GM12878 (cell line): Measurements from ENCODE around the gene KRTAP19-2. TPM values are rescaled to one million over a fixed set of nuclear protein-coding genes. Genes with fewer than 3 reads are reported as not detected.

Experiments used
- ATAC-seq: fragments of 200-7000 bp; cut with Tn5 transposase; 3 replicates; pipeline ENCODE4 v1.9.1; 2020; ENCODE audit warnings: mild to moderate bottlenecking, moderate library complexity
- BruUV-seq: library from RNA; stranded (reverse); fragments of 400-500 nt; replicated peaks from 2 replicates; lab custom pipeline; 2021; lab: Mats Ljungman, UMichigan
- CTCF ChIA-PET: fragments of 300-600 bp; sonication (Branson Sonifier 250); formaldehyde crosslinking; extraction: SDS; loops from one replicate; lab custom pipeline; 2021; ENCODE audit warnings: inconsistent platforms; lab: Yijun Ruan, JAX
- POLR2A ChIA-PET: fragments of 350-600 bp; formaldehyde crosslinking; extraction: SDS; loops from one replicate; lab custom pipeline; 2021; ENCODE audit warnings: inconsistent platforms; lab: Charles Lee
- RAD21 ChIA-PET: fragments of 300-600 bp; sonication (Branson Sonifier 250); formaldehyde crosslinking; loops from one replicate; lab custom pipeline; 2023; ENCODE audit warnings: antibody characterized with exemption; ENCODE audit not compliant: unreplicated experiment; lab: Charles Lee
- SMC1A ChIA-PET: fragments of 300-600 bp; sonication (Branson Sonifier 250); formaldehyde crosslinking; loops from one replicate; lab custom pipeline; 2023; ENCODE audit not compliant: unreplicated experiment, uncharacterized antibody; lab: Charles Lee
- DNase-seq: peaks from one replicate; pipeline ENCODE4 v3.0.0-alpha.2; 2011; ENCODE audit warnings: low read depth, low spot score
- FAIRE-seq: peaks from 3 replicates; lab custom pipeline; 2011; peaks lifted over from hg19 to GRCh38; lab: Jason Lieb, UNC
- H2AFZ ChIP-seq: 2 replicates; pipeline ENCODE4 v1.6.0; 2011; ENCODE audit warnings: low read depth, low read length, control low read depth; ENCODE audit not compliant: control insufficient read depth
- H3K27ac ChIP-seq: 2 replicates; pipeline ENCODE4 v1.5.1; 2011; ENCODE audit warnings: control low read depth; ENCODE audit not compliant: control insufficient read depth, insufficient read depth
- H3K27me3 ChIP-seq, 2 experiments: replicated peaks in 1 of 2; 2 replicates each; pipeline versions ENCODE4 v1.6.0 to v1.6.1; 2011; ENCODE audit warnings: low read length in 1 of 2; ENCODE audit not compliant: control insufficient read depth in 2 of 2, insufficient read depth in 2 of 2
- H3K36me3 ChIP-seq, 2 experiments: 2 replicates each; pipeline ENCODE4 v1.5.1; 2011; ENCODE audit warnings: low read length in 1 of 2; ENCODE audit not compliant: control insufficient read depth in 2 of 2, insufficient read depth in 2 of 2
- H3K4me1 ChIP-seq: 2 replicates; pipeline ENCODE4 v1.6.1; 2011; ENCODE audit warnings: mild to moderate bottlenecking, low read length, moderate library complexity, mixed read lengths; ENCODE audit not compliant: control insufficient read depth, insufficient read depth
- H3K4me2 ChIP-seq: 2 replicates; pipeline ENCODE4 v1.6.0; 2011; ENCODE audit warnings: control low read depth; ENCODE audit not compliant: control insufficient read depth, insufficient read depth
- H3K4me3 ChIP-seq: fragments of 200-600 bp; sonication (generic); 2 replicates; pipeline ENCODE4 v1.5.1; 2016
- H3K79me2 ChIP-seq: 2 replicates; pipeline ENCODE4 v1.6.0; 2011; ENCODE audit warnings: low read length; ENCODE audit not compliant: control insufficient read depth, insufficient read depth
- H3K9ac ChIP-seq: 2 replicates; pipeline ENCODE4 v1.8.0; 2011; ENCODE audit warnings: low read length, control low read depth, mixed read lengths; ENCODE audit not compliant: control insufficient read depth, insufficient read depth
- H3K9me3 ChIP-seq: replicated peaks from 3 replicates; pipeline ENCODE4 v1.5.1; 2011; ENCODE audit warnings: mild to moderate bottlenecking, low read length; ENCODE audit not compliant: control insufficient read depth, insufficient read depth
- H4K20me1 ChIP-seq: 2 replicates; pipeline ENCODE4 v1.6.0; 2011; ENCODE audit not compliant: control insufficient read depth, insufficient read depth
- ASH2L ChIP-seq: fragments of 300-600, 200-600 bp; sonication (generic); IDR thresholded peaks from 2 replicates; pipeline ENCODE4 v1.6.1; 2017; ENCODE audit warnings: low read depth, mild to moderate bottlenecking, borderline replicate concordance
- ATF7 ChIP-seq: fragments of 450-650 bp; IDR thresholded peaks from 2 replicates; pipeline ENCODE4 v1.6.1; 2016; ENCODE audit warnings: low read depth, mild to moderate bottlenecking
- BCL11A ChIP-seq: IDR thresholded peaks from 2 replicates; pipeline ENCODE4 v1.6.1; 2011; ENCODE audit warnings: low read depth, low read length
- CHD1 ChIP-seq: IDR thresholded peaks from 2 replicates; pipeline ENCODE4 v1.6.1; 2012; ENCODE audit warnings: low read depth, low read length, improper control_type of control experiment
- EED ChIP-seq: sonication (generic); IDR thresholded peaks from 2 replicates; pipeline ENCODE4 v1.6.1; 2016; ENCODE audit warnings: antibody characterized with exemption, low read depth
- HCFC1 ChIP-seq: fragments of 150-350 bp; IDR thresholded peaks from 2 replicates; pipeline ENCODE4 v1.6.1; 2014; ENCODE audit warnings: low read length
- HDAC2 ChIP-seq: fragments of 200-600 bp; sonication (generic); IDR thresholded peaks from 2 replicates; pipeline ENCODE4 v1.6.1; 2017
- KLF5 ChIP-seq: fragments of 450-650 bp; IDR thresholded peaks from 2 replicates; pipeline ENCODE4 v1.6.1; 2014; ENCODE audit warnings: mild to moderate bottlenecking; ENCODE audit not compliant: partially characterized antibody
- MYB ChIP-seq: fragments of 150-350 bp; IDR thresholded peaks from 2 replicates; pipeline ENCODE4 v1.6.1; 2014; ENCODE audit warnings: mild to moderate bottlenecking, low read depth, low read length, borderline replicate concordance
- MYC ChIP-seq: IDR thresholded peaks from 2 replicates; pipeline ENCODE4 v1.6.1; 2011; ENCODE audit warnings: mild to moderate bottlenecking, low read length, moderate library complexity, inconsistent platforms; ENCODE audit not compliant: insufficient read depth, insufficient replicate concordance, insufficient read length, severe bottlenecking
- NR2C1 ChIP-seq: fragments of 450-650 bp; IDR thresholded peaks from 2 replicates; pipeline ENCODE4 v1.6.1; 2017; ENCODE audit warnings: antibody characterized with exemption, mild to moderate bottlenecking, moderate library complexity
- PAX5 ChIP-seq: IDR thresholded peaks from 2 replicates; pipeline ENCODE4 v1.6.1; 2011; ENCODE audit warnings: low read depth, low read length, borderline replicate concordance
- RELB ChIP-seq: fragments of 450-650 bp; IDR thresholded peaks from 2 replicates; pipeline ENCODE4 v1.6.1; 2017; ENCODE audit warnings: low read depth, mild to moderate bottlenecking, moderate library complexity
- RUNX3 ChIP-seq: IDR thresholded peaks from 2 replicates; pipeline ENCODE4 v1.6.1; 2012; ENCODE audit warnings: low read length, inconsistent platforms
- SMARCA5 ChIP-seq: fragments of 450-650 bp; IDR thresholded peaks from 2 replicates; pipeline ENCODE4 v1.6.1; 2017; ENCODE audit warnings: mild to moderate bottlenecking
- WGBS: methylation state at CpG from one replicate; pipeline ENCODE4 v1.1.6; 2016; ENCODE audit warnings: low lambda C conversion rate; ENCODE audit not compliant: insufficient replicate concordance, insufficient coverage; ENCODE audit errors: missing lambda C conversion rate; 5-methylcytosine and 5-hydroxymethylcytosine counted together
- in situ Hi-C: fragments of 300-500 bp; cut with MboI; formaldehyde crosslinking; loops from 9 replicates; pipeline ENCODE4 v1.14.3; 2018; ENCODE audit warnings: mixed read lengths
- intact Hi-C: fragments of 100-400 bp; cut with micrococcal nuclease; formaldehyde crosslinking; loops from one replicate; pipeline ENCODE4 v1.14.2; 2022; ENCODE audit not compliant: unreplicated experiment
- polyA plus RNA-seq, 11 experiments: library from polyadenylated mRNA; depleted of rRNA in 4 of 11; unstranded in 6 of 11; stranded (reverse) in 5 of 11; fragments of >200 nt; fragmentation: Nextera tagmentation in 4 of 11; fragmentation: Illumina TruSeq in 1 of 11; extraction: Ambion mirVana in 4 of 11; extraction: Trizol in 1 of 11; gene quantifications; 1 replicate in 1 of 11; 2 replicates in 10 of 11; pipeline versions ENCODE4 v1.2.1 to v1.2.3, GENCODE V29; 2011 to 2016; ENCODE audit warnings: inconsistent platforms in 2 of 11, missing spikeins in 2 of 11, low read depth in 1 of 11
- total RNA-seq, 4 experiments: library from RNA; depleted of rRNA in 3 of 4; stranded (reverse); fragments of >200 nt in 3 of 4; fragmentation: Illumina TruSeq in 1 of 4; extraction: Trizol in 1 of 4; gene quantifications; 2 replicates each; pipeline versions ENCODE4 v1.2.1 to v1.2.3, GENCODE V29; 2013 to 2021
- TF ChIP-seq, protein P1 (sequence below): fragments of 450-650 bp; IDR thresholded peaks from 2 replicates; pipeline ENCODE4 v1.6.1; 2017; ENCODE audit warnings: mild to moderate bottlenecking, low read depth, inconsistent platforms; ENCODE audit not compliant: poor library complexity, severe bottlenecking

Gene KRTAP19-2
- total and polyA plus RNA-seq, 10 of the 15 experiments (the other 5 are each of a cell fraction or from before 2014, with no cell fraction given), result not detected

GRCh38 chr21:30482130-30482529, 5.1 kb downstream of the KRTAP19-2 start:
- H3K4me1 ChIP-seq, result no peaks in the 10 kb centered on the region
- no peak overlapping the region for H3K4me2 ChIP-seq
- H3K27ac ChIP-seq, result no peak overlapping the region
- ATAC-seq (no peak), FAIRE-seq (no peak), DNase-seq (no peak)
- TF ChIP-seq HDAC2 (no peak), MYB (no peak), MYC (no peak), NR2C1 (no peak), KLF5 (no peak), SMARCA5 (no peak), PAX5 (no peak), BCL11A (no peak), ASH2L (no peak)
- 18% methylated on average over 2 of the region's 2 CpGs for WGBS
- H3K9ac ChIP-seq, result no peak overlapping the region
- no peaks in the 10 kb centered on the region for H4K20me1 ChIP-seq
- SMC1A ChIA-PET, result no interaction called here
- RAD21 ChIA-PET, result no interaction called here
- BruUV-seq, result no TSS peak
- H3K79me2 ChIP-seq, result no peaks in the 10 kb centered on the region
- POLR2A ChIA-PET, result no interaction called here
- intact Hi-C loops (no loop called here), in situ Hi-C loops (no loop called here)
- H3K4me3 ChIP-seq, result no peak overlapping the region
- H3K36me3 ChIP-seq, result no peaks in the 10 kb centered on the region
- H3K9me3 ChIP-seq, result no peaks in the 10 kb centered on the region; the same call in 2 of the 3 replicates
- no peak overlapping the region for H2AFZ ChIP-seq
- CTCF ChIA-PET, result no interaction called here
- no peaks in the 10 kb centered on the region for H3K27me3 ChIP-seq

GRCh38 chr21:30480145-30480544, 7.1 kb downstream of the KRTAP19-2 start, which contains the start of gene KRTAP19-1:
KRTAP19-1 (minus strand) TSS chr21:30480367; CDS start chr21:30480317, 50 bp downstream.
- Histone ChIP-seq H3K36me3 (no peaks in the 10 kb centered on the region), H2AFZ (no peak within 1 kb of the TSS), H3K4me1 (no peaks in the 10 kb centered on the region), H4K20me1 (no peaks in the 10 kb centered on the region), H3K4me2 (no peak within 1 kb of the TSS), H3K9ac (no peak within 1 kb of the TSS), H3K9me3 (no peaks in the 10 kb centered on the region), H3K27me3 (no peaks in the 10 kb centered on the region), H3K79me2 (no peaks in the 10 kb centered on the region), H3K4me3 (no peak within 1 kb of the TSS), H3K27ac (no peak within 1 kb of the TSS)
- BruUV-seq, result no TSS peak
- no peak for FAIRE-seq
- CTCF ChIA-PET, result no interaction called here
- SMC1A ChIA-PET, result no interaction called here
- POLR2A ChIA-PET, result no interaction called here
- ATAC-seq, result no peak
- RAD21 ChIA-PET, result no interaction called here
- intact Hi-C loops (no loop called here), in situ Hi-C loops (no loop called here)
- no peak for DNase-seq
- WGBS, result 18% methylated on average over 7 of the region's 7 CpGs
- TF ChIP-seq RUNX3 (no peak), ATF7 (no peak), RELB (no peak), ASH2L (no peak), CHD1 (no peak), EED (no peak), HCFC1 (no peak)
- TF ChIP-seq, protein P1, sequence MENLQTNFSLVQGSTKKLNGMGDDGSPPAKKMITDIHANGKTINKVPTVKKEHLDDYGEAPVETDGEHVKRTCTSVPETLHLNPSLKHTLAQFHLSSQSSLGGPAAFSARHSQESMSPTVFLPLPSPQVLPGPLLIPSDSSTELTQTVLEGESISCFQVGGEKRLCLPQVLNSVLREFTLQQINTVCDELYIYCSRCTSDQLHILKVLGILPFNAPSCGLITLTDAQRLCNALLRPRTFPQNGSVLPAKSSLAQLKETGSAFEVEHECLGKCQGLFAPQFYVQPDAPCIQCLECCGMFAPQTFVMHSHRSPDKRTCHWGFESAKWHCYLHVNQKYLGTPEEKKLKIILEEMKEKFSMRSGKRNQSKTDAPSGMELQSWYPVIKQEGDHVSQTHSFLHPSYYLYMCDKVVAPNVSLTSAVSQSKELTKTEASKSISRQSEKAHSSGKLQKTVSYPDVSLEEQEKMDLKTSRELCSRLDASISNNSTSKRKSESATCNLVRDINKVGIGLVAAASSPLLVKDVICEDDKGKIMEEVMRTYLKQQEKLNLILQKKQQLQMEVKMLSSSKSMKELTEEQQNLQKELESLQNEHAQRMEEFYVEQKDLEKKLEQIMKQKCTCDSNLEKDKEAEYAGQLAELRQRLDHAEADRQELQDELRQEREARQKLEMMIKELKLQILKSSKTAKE, result no peak
